GM19467 (cell line): ENCODE results near the gene KIF5B.

Experiments
- ATAC-seq: cut with Tn5 transposase; IDR thresholded peaks from one replicate; pipeline ENCODE4 v1.9.1; 2021; ENCODE audit warnings: mild to moderate bottlenecking, moderate library complexity; ENCODE audit not compliant: unreplicated experiment

The KIF5B gene

DNA sequence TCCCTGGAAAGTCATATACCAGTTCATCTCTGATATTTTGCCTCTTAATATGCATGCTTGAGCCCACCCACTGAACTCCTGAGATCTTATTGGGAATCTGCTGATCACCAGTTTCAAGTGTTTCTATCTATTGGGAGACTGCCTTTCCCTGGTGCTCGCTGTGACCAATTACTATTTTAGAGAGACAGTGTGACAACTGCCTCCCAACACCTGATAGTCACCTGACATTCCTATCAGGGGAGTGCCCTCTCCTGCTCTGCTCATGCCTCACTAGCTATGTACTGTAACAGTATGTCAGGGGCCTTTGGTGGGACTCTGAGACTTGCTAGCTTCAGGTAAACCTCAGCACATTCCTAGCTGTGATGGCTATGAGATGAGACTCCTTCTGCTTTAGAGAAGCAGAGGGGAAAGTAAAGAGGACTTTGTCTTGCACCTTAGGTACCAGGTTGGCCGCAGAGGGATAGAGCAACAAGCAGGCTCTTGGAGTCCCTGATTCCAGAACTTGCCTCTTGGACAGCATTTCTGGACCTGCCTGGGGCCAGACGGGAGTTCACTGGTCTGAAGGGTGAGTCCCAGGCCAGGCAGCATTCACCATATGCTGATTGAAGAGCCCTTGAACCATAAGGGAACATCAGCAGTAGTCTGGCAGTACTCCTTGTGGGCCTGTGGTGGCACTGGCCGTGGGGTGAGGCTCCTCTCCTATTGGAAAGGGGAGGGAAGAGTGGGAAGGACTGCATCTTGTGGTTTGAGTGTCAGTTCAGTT, 93.2 kb downstream of the KIF5B start:
- no peak for ATAC-seq

DNA sequence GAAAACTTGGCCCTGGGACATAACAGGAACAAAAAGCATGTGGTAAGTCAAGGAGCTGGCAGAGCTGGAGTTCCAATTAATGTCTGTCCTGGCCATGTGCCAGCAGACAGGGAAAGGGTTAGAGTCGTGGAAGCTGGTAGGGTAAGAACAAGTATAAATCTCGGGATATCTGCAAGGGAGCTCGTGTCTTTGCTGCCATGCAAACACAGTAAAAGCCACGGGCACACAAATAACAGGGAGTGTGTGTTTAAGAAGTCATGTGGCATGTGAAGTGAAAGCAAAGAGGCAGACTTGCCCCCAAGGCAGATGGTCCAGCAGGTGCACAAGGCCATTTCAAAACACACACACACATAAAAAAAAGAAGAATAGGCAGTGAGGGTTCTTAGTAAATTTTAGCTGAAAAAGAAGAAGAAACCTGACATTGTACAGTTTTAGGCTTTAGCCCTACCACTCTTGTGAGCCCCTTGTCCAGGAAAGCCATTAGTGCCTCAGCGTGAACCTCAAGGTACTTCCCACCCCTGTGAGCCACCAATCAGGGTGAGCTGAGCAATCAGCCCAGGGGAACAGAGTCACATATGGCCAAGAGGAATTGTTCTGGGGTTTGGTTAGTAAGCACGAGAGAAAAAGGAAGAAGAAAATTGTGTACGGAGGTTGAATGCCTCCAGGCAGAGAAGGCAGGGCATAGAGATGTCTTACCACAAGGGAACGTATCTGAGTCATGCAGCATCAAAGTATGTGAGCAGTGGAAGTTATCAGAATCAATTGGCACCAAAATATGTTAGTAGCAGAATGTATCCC, 94.7 kb downstream of the KIF5B start:
- ATAC-seq: no peak

DNA sequence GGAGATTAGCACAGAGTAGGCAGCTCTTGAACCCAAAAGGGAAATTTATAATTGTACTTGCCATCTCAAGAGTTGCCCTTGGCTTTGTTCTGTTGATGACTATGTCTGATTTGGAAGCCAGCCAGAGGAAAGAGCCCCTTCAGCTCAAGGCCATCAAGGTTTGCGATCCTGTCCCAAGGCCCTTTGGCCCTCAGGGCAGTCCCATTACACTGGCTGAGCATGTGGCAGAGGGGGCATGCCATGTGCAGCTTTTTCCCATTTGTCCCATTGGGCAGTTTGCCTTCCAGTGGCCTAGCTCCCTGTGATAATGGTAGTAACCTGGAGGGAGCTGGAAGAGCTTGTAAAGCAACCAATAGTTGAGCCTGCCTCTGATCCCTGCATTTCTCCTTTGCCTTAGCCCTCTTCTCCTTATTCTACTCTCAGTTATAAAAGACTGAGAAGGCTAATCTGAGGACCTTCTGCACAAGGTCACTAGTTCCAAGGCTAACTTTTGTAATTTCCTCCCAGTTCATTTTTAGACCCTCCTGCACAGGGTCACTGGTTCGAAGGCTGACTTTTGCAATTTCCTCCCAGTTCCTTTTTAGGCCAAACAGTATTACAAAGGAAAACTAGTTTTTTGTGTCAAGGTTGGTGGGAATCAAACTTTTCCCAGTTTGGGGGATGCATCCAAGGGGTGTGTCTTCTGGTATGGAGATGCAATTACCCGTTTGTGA, 96.6 kb downstream of the KIF5B start:
- no peak for ATAC-seq
